Brain pericyte (primary cell): Measurements from ENCODE around the gene EXOSC7.
"Not testable (repeated sequence)": the region's sequence is repeated elsewhere in the genome, so short reads cannot be mapped to it uniquely, and the experiment has no call there.

Experiments
- DNase-seq: peaks from one replicate; pipeline ENCODE4 v3.0.0-alpha.2; 2012; ENCODE audit warnings: low read depth, low spot score

Gene EXOSC7

DNA sequence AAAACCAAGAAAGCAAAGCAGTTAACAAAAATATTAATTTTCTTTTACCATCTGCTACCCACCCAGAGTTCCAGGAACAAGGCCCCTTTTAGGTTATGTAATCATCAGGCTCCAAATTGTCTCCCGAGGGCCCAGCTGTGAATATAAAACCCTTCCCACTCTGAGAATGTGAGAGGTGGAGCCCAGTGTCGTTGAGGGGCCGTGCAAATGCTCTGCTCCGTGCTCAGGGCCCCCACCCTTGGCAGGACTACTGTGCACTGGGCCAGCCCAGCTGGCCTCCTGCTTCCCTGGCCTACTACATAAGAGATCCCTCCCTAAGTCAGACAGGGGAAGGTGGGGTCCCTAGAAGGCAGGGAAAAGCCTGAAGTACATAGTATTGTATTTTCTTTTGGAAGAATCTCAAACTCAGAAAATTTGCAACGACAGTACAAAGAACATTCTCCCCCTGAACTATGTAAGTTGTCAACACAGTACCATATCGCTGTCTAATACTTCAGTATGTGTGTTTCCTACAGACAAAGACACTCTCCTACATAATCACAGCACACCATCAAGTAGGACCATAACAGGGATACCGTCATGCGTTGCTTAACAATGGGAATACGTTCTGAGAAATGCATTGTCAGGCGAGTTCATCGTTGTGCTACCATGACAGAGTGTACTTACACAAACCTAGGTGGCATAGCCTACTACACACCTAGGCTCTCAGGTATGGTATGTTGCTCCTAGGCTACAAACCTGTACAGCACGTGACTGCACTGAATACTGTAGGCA lies 45.7 kb downstream of the EXOSC7 start:
- DNase-seq = no peak

DNA sequence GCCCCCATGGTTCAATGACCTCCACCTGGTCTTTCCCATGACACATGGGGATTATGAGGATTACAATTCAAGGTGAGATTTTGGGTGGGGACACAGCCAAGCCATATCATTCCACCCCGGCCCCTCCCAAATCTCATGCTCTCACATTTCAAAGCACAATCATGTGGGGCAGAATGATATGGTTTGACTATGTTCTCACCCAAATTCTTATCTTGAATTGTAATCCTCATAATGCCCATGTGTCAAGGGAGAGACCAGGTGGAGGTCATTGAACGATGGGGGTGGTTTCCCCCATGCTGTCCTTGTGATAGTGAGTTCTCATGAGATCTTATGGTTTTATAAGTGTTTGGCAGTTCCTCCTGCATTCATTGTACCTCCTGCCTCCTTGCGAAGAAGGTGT lies 47.6 kb downstream of the EXOSC7 start:
- no peak for DNase-seq

DNA sequence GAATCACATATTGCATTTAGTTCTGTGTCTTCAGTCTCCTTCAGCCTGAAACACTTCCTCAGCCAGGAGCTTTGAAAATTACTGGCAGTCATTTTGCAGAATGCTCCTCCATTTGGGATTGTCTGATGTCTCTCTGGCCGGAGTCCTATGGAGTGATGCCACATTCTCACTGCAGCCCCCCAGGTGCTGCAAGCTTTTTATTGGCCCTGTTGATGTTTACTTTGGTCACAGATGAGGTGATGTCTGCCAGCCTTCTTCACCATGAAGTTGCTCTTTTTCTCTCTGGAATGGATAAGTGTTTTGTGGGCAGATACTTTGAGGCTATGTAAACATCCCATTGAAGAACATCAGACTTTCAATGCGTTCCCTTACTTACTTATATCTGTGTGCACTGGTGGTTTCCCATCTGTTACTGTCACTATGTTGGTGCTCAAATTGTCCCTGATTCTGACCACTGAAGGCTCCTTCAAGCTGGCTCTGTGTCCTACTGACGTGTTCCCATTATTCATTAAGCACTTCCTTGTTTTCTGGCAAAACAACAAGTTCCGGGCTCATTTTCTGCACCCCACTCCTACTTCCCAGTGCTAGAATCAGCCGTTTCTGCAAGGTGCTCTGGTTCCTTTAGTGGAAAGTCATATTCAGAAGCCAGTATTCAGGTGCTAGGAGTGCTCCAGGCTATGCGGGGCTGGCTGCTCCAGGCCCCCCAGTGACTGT lies 48.7 kb downstream of the EXOSC7 start:
- no peak for DNase-seq

DNA sequence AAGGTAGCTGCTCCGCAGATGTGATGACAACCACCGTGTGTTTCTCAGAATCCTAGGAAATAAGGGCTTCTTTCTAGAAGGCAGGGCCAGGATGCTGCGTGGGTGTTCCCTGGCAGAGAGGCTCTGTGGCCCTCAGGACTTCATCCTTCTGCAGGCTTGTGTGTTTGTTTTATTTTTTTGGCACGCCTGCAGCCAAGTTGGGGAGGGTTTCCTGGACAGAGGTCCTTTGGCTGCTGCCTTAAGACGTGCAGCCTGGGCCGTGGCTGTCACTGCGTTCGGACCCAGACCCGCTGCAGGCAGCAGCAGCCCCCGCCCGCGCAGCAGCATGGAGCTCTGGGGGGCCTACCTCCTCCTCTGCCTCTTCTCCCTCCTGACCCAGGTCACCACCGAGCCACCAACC lies 50.0 kb downstream of the EXOSC7 start, which contains the start of gene CLEC3B:
Gene CLEC3B (plus strand): TSS at position 266 of the 400 bp plus-strand sequence. CDS start 60 bp downstream, at position 326.
- DNase-seq = no peak

DNA sequence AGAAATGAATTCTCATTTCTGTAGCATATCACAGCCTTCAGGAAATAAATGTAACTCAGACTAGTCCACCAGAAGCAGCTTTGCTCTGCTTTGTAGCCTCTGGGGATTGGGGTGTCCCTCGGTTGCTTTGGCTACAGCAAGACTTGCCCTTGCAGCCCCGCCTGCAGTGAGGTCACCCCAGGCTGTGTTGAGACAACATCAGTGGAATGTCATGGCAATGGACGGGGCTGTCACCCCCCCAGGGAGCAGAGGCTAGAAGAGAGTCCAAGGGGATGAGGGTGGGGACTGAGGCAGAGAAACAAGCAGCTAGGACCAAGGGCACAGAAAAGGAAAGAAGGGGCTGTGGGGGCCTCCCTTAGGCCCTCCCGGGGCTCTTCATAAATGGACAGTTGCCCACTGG lies 50.9 kb downstream of the EXOSC7 start:
- DNase-seq = no peak

DNA sequence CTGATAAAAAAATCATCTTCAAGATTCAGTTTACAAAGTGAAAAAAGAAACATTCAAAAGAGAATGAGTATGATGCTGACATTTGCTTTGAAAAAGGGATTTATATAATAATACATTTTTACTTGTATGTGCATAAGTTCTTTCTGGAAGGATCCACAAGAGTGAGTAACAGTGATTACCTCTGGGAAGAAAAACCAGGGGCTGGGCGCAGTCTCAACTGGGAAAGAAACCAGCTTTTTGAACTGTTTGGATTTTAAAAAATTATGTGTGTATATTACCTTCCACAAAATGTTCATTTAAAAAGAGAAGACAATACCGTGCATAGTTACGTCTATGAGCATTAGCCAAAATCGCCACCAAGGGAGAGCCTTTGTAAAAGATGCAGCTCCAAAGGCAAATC lies 51.4 kb downstream of the EXOSC7 start:
- DNase-seq = no peak

DNA sequence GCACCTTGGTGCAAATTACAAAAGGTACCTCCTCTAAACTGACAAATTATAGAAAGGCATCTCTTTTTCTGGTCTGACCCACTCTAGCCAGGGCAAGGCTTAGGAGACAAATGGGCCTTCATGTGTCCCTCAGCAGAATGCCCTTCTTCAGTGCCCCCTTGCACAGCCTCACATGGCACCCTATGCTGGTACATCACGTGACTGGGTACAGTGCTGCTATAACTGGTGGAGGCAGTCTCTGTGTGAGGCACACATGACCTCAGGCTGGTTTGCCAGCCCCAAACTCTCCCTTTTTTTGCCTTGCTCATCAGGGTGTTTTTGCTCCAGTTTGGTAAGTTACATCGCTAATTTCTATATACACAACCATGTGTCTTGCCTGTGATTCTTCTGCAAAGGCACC lies 53.2 kb downstream of the EXOSC7 start:
- DNase-seq = no peak

DNA sequence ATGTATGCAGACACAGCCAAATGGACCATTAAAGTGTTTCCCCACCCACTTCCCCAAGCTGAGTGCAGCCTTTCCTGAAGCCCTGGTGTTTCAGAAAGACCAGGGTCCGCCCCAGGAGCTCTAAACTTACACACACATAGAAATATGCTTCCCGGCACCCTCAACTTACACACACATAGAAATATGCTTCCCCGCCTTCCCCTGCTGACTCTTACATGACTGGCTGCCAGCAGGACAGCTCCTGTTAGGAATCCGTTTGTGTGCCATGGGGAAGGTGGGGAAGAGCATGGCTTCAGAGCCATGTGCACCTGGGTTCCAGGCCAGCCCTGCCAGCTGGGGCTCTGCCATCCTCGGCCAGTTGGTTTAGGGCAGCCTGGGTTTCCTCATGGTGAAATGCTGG lies 53.6 kb downstream of the EXOSC7 start:
- DNase-seq = no peak

DNA sequence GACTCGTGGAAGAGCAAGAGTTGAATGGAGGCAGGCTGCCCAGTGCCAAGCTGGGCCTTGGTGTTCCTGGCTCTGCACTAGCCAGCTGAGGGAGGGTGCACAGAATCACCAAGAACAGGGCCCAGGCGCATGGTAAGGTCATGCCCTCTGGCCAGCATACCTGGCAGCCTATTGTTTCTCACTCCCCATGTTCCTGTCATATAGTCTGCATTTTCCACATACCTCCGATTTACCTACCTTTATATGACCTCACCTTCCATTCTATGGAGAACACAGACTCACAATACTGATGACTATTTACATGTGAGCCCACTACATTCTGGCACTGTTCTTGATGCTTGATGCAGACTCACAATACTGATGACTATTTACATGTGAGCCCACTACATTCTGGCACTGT lies 55.5 kb downstream of the EXOSC7 start:
- DNase-seq = no peak

DNA sequence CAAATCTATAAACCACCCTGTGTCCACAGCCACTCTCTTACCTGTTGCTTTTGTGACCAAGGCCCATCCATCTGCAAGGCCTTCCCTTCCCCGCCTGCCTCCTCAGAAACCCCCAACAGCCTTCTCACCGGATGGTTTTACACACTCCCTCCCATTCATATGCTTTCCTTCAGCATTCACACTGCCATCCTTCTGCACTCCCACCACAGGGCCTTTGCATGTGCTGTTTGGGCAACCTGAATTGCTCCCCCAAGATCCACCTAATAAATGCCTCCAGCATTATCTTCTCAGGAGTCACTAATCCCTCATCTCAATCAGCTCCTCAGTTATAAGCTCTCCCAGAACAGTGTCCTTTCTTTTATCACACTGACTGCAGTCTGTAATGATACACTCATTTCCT lies 56.1 kb downstream of the EXOSC7 start:
- no peak for DNase-seq

DNA sequence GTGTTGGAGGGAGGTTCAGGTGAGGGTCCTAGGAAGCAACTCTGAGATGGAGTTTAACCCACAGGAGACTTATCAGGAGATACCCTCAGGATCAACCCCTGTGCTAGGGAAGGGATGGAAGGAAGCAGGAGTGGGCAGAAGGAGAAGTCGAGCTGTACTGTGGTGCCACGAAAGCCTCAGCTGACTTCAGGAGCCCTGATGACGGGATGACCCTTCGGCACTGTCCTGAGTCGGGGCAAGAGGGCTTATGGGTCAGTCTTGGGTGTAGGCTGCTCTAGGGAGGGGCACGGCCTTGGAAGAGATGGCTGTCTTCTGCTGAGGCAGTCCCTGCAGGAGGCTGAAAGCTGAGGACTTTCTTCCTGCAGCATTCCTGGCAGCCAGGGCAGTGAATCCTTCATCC lies 57.7 kb downstream of the EXOSC7 start:
- DNase-seq = no peak

DNA sequence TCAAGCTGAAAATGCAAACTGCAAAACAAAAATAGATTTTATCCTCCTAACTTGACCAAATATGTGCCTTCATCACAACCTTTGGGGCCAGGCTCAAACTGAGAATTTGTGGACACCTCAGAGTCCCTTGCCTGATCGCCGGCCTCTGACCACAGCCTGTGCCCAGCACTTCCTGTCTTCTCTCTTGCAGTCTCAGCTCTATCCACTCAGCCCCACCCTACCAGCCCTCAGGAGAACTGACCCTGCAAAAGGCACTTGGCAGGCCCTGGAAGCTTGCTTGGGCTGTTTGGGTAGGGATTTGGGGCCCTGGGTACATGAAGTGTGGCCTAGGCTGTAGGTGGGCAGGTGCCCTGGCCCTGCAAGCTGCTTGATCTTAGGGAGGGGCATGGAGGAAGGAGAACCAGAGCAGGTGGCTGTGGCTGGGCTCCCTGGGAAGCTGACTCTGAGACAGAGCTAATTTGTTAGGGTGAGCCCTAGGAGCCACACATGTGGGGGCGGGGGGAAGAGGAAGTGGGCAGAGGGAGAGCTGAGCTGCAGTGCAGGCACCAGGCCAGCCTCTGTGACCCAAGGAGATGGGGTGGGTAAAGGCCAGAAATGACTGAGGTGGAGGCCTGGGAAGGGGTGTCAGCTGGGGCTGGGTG lies 58.7 kb downstream of the EXOSC7 start:
- DNase-seq = no peak

DNA sequence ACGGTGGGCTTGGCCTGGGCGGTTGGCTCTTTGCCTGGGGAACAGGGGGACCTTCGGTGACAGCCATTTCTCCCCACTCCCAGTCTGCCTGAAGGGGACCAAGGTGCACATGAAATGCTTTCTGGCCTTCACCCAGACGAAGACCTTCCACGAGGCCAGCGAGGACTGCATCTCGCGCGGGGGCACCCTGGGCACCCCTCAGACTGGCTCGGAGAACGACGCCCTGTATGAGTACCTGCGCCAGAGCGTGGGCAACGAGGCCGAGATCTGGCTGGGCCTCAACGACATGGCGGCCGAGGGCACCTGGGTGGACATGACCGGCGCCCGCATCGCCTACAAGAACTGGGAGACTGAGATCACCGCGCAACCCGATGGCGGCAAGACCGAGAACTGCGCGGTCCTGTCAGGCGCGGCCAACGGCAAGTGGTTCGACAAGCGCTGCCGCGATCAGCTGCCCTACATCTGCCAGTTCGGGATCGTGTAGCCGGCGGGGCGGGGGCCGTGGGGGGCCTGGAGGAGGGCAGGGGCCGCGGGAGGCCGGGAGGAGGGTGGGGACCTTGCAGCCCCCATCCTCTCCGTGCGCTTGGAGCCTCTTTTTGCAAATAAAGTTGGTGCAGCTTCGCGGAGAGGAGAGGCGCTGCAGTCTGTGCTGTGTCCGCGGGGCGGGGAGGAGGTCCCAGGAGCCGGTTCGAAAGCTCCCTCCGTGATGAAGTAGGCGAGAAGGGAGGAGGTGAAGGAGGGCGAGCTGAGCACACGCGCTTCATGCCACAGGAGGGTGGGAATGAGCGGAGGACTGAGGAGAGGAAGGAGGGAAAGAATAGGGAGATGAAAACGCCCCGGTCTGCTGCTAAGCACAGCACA lies 59.6 kb downstream of the EXOSC7 start:
- no peak for DNase-seq

DNA sequence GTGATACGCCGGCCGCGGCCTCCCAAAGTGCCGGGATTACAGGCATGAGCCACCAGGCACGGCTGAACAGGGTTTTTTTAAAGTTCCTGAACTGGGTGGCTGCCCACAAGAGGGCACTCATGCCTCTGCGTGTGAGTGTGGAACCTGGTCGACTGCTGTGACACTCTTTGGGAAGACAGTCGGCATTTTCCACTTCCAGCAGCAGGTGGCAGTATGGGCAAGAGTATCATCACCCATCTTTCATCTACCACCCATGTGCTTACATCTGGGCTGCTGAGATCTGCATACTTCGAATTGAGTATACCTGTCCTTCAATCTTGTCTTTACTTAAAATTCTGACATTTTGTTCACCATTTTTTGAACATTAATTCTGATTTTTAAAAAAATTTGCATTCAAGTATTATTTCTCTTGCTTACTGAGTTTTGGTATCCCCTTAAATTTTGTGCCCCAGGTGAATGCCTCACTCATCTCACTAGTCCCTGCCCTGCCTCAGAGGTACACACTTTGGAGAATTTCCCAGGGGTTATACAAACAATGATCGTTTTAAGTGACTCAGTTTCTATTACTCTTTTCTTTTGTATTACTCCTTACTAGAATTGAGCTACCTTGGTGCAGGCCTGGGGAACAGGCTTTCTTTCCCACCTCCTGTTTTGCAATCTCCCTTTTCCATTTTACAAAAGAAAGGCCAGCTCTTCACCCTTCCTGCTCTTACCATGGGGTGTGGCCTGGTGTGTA lies 61.8 kb downstream of the EXOSC7 start:
- peak; percentile 73 for DNase-seq

DNA sequence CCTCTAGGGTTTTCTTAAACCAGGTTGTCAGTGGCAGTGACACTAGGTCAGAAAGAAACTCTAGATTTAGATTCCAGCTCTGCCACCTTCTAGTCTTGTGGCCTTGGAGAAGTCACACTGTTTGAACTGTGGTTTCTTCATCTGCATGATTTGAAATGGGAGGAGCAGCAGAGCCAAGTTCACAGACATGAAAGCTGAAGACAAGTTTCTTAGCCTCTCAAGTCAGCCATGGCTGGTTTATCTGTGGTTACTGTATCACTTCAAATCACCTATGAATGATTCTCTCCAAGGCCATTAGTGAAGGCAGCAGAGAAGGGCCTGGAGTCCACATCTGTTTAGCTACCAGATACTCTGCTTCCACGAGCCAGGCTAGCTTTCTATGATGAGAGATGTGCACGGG lies 65.6 kb downstream of the EXOSC7 start:
- no peak for DNase-seq

DNA sequence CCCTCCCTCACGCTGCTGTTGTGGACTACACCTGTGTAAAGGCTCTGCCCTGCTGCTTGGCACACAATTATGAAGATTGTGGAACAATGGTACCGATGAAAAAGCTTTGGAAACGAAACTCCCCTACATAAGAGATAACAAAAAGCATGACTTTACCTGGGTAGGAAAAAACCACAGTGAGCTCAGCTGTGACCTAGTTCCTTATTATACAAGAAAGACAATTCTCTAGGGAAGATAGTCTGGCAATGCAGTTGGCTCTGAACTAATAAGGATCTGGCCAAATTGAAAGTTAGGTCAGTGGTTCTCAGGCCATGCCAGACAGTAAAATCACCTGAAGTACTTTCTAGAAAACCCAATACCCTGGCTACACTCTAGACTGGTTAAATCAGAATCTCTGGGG lies 66.1 kb downstream of the EXOSC7 start:
- no peak for DNase-seq

DNA sequence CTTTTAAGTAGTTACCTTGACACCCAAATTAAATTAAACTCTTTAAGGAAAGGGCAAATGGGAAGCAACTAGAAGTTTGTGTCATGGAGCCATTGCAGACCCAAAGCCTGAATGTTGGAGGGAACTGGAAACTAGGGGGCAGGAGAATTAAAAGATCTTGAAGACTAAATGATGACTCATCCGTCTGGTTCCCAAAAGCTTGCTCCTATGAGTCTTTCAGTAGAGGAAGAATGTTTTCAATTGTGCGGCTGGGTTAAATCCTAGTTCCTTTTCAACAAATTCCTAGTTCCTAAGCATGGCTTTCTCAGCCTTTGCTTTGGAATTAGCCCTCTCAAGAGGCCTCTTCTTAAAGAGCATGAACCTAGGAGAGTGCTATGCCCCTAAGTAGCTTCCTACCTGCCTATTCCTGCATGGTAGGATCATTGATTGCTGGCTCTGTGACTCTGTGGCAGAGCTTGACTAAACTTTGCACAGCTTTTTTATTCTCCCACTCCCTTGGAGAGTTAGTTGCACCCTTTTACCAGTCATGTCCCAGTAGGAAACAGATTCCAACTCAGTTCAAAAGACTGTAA lies 67.8 kb downstream of the EXOSC7 start:
- DNase-seq = no peak

DNA sequence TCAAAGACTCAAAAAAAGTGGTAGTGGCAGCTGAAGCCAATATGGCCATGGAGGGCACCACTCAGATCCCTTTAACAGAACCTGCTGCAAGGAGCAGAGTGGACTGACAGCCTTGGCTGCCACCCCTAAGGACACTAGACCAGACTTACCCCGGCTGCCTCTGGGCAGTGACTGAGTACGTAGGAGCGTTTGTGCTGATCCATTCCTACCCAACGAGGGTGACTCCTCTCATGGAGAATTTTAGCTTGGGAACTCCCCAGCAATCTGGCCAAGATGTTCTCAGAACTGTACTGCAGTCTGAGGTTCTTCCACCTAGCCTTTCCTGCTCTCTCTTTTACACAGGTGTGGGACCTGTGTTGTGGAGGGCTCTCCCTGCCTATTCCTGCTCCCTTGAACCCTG lies 72.2 kb downstream of the EXOSC7 start:
- no peak for DNase-seq

DNA sequence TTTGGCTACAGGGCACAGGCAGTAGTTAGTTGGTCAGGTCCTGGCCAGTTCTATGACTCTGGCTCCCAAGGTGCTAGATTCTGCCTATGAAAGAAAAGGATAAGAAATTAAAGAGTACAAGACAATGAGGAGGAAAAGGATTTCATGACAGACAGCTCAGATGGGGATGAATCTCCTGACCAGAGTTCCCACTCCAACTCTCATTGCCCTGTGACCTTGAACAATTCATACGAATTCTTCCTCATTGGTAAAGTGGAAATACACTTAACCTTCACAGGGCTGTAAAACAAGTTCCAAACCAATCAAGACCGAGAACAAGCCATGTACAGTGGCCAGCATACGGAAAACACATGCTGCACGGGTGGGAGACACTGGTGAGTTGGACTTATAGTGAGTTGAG lies 73.8 kb downstream of the EXOSC7 start:
- DNase-seq = no peak

DNA sequence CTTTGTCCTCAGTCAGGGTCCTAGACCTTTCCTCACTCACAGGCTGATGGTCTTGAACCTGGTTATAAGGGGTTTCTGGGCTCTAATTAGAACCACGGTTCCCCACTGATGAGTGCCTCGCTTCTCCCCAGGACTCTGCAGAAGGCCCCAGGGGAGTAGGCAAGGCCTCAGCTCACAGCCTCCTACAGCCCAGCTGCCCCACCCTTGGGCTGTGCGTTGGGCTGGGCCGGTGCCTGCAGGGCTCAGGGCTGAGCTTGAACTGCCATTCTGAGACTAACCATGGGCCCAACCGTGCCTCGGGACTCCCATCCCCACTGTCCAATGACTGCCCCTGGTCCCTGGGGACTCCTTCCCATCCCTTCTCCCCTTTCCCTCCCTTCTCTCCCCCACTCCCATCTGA lies 75.6 kb downstream of the EXOSC7 start:
- DNase-seq = no peak

DNA sequence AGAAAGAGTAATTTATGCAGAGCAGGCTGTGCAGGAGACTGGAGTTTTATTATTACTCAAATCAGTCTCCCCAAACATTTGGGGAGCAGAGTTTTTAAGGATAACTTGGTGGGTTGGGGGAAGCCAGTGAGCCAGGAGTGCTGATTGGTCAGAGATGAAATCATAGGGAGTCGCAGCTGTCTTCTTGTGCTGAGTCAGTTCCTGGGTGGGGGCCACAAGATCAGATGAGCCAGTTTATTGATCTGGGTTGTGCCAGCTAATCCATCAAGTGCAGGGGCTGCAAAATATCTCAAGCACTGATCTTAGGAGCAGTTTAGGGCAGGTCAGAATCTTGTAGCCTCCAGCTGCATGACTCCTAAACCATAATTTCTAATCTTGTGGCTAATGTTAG lies 77.8 kb downstream of the EXOSC7 start:
- DNase-seq = not testable (repeated sequence)
